Activated naive CD4-positive, alpha-beta T cell treated with anti-CD3 and anti-CD28 coated beads, Interleukin-2, amount 50 U/mL, for 24 hours (primary cell): ENCODE results near the gene SBF2.

Experiments used
- H3K27ac Mint-ChIP-seq: one replicate; pipeline ENCODE4 v1.8.0; 2021; ENCODE audit warnings: mild to moderate bottlenecking, mixed read lengths
- H3K27me3 Mint-ChIP-seq: one replicate; pipeline ENCODE4 v1.8.0; 2021; ENCODE audit warnings: mixed read lengths
- H3K36me3 Mint-ChIP-seq: one replicate; pipeline ENCODE4 v1.8.0; 2021; ENCODE audit warnings: mixed read lengths
- H3K4me1 Mint-ChIP-seq: one replicate; pipeline ENCODE4 v1.8.0; 2021; ENCODE audit warnings: mixed read lengths
- H3K4me3 Mint-ChIP-seq: one replicate; pipeline ENCODE4 v1.8.0; 2021; ENCODE audit warnings: mild to moderate bottlenecking, mixed read lengths
- H3K9me3 Mint-ChIP-seq: one replicate; pipeline ENCODE4 v1.8.0; 2021; ENCODE audit warnings: mixed read lengths

Gene SBF2

GRCh38 chr11:10211470-10211869 is 82.5 kb downstream of the SBF2 start:
- H3K27ac Mint-ChIP-seq: no peak overlapping the region
- no peaks in the 10 kb centered on the region for H3K9me3 Mint-ChIP-seq

GRCh38 chr11:10209326-10209725 is 84.7 kb downstream of the SBF2 start:
- Mint-ChIP-seq H3K36me3 (peaks cover 3% of the 10 kb centered on the region), H3K9me3 (no peaks in the 10 kb centered on the region), H3K4me3 (no peak overlapping the region), H3K4me1 (no peaks in the 10 kb centered on the region), H3K27ac (peak overlapping the region; percentile 18), H3K27me3 (no peaks in the 10 kb centered on the region)

More at GRCh38 chr11:10211470-10211869, 82.5 kb downstream of the SBF2 start:
- H3K4me3 Mint-ChIP-seq: no peak overlapping the region
- no peaks in the 10 kb centered on the region for H3K36me3 Mint-ChIP-seq
- no peaks in the 10 kb centered on the region for H3K4me1 Mint-ChIP-seq
- H3K27me3 Mint-ChIP-seq: no peaks in the 10 kb centered on the region

GRCh38 chr11:10208131-10208575 is 85.9 kb downstream of the SBF2 start:
- Mint-ChIP-seq H3K27ac (no peak overlapping the region), H3K36me3 (peaks cover 6% of the 10 kb centered on the region), H3K9me3 (peaks cover 7% of the 10 kb centered on the region), H3K27me3 (no peaks in the 10 kb centered on the region), H3K4me1 (no peaks in the 10 kb centered on the region), H3K4me3 (no peak overlapping the region)

- no peak overlapping the region for H3K27ac Mint-ChIP-seq
- peaks cover 3% of the 10 kb centered on the region for H3K4me1 Mint-ChIP-seq
- no peaks in the 10 kb centered on the region for H3K27me3 Mint-ChIP-seq
- peaks cover 12% of the 10 kb centered on the region for H3K9me3 Mint-ChIP-seq
- peaks cover 9% of the 10 kb centered on the region for H3K36me3 Mint-ChIP-seq
- no peak overlapping the region for H3K4me3 Mint-ChIP-seq
These were observed 88.1 kb downstream of the SBF2 start for GRCh38 chr11:10205928-10206327.

- H3K9me3 Mint-ChIP-seq: peaks cover 12% of the 10 kb centered on the region
- no peak overlapping the region for H3K4me3 Mint-ChIP-seq
- peaks cover 9% of the 10 kb centered on the region for H3K36me3 Mint-ChIP-seq
- H3K27ac Mint-ChIP-seq: no peak overlapping the region
- peaks cover 3% of the 10 kb centered on the region for H3K4me1 Mint-ChIP-seq
- no peaks in the 10 kb centered on the region for H3K27me3 Mint-ChIP-seq
These were observed 90.0 kb downstream of the SBF2 start for GRCh38 chr11:10204021-10204420.

- Mint-ChIP-seq H3K4me1 (peaks cover 3% of the 10 kb centered on the region), H3K27ac (no peak overlapping the region), H3K9me3 (peaks cover 12% of the 10 kb centered on the region), H3K27me3 (no peaks in the 10 kb centered on the region), H3K36me3 (peaks cover 9% of the 10 kb centered on the region), H3K4me3 (no peak overlapping the region)
These were observed 92.7 kb downstream of the SBF2 start for GRCh38 chr11:10201343-10201742.

- H3K4me1 Mint-ChIP-seq: peaks cover 2% of the 10 kb centered on the region
These were observed 96.9 kb downstream of the SBF2 start for GRCh38 chr11:10197091-10197490.

GRCh38 chr11:10192036-10192435 is 102.0 kb downstream of the SBF2 start:
- H3K27me3 Mint-ChIP-seq: no peaks in the 10 kb centered on the region
- peaks cover 1% of the 10 kb centered on the region for H3K36me3 Mint-ChIP-seq
- no peaks in the 10 kb centered on the region for H3K9me3 Mint-ChIP-seq
- no peaks in the 10 kb centered on the region for H3K4me1 Mint-ChIP-seq
- no peak overlapping the region for H3K4me3 Mint-ChIP-seq
- H3K27ac Mint-ChIP-seq: no peak overlapping the region

More at GRCh38 chr11:10197091-10197490, 96.9 kb downstream of the SBF2 start:
- no peak overlapping the region for H3K27ac Mint-ChIP-seq
- H3K36me3 Mint-ChIP-seq: peaks cover 2% of the 10 kb centered on the region
- no peaks in the 10 kb centered on the region for H3K27me3 Mint-ChIP-seq
- no peak overlapping the region for H3K4me3 Mint-ChIP-seq
- no peaks in the 10 kb centered on the region for H3K9me3 Mint-ChIP-seq

GRCh38 chr11:10181811-10182210 is 112.2 kb downstream of the SBF2 start:
- H3K36me3 Mint-ChIP-seq: peaks cover 5% of the 10 kb centered on the region
- H3K9me3 Mint-ChIP-seq: peaks cover 7% of the 10 kb centered on the region
- no peaks in the 10 kb centered on the region for H3K27me3 Mint-ChIP-seq
- H3K4me1 Mint-ChIP-seq: no peaks in the 10 kb centered on the region
- H3K4me3 Mint-ChIP-seq: no peak overlapping the region
- H3K27ac Mint-ChIP-seq: no peak overlapping the region

GRCh38 chr11:10164621-10165020 is 129.4 kb downstream of the SBF2 start:
- peaks cover 6% of the 10 kb centered on the region for H3K4me1 Mint-ChIP-seq
- H3K4me3 Mint-ChIP-seq: no peak overlapping the region
- peaks cover 1% of the 10 kb centered on the region for H3K36me3 Mint-ChIP-seq
- no peaks in the 10 kb centered on the region for H3K27me3 Mint-ChIP-seq
- no peak overlapping the region for H3K27ac Mint-ChIP-seq
- no peaks in the 10 kb centered on the region for H3K9me3 Mint-ChIP-seq

- Mint-ChIP-seq H3K4me1 (no peaks in the 10 kb centered on the region), H3K36me3 (peaks cover 9% of the 10 kb centered on the region), H3K27me3 (no peaks in the 10 kb centered on the region), H3K9me3 (peaks cover 8% of the 10 kb centered on the region), H3K27ac (no peak overlapping the region), H3K4me3 (no peak overlapping the region)
These were observed 131.8 kb downstream of the SBF2 start for GRCh38 chr11:10162222-10162621.

- peaks cover 11% of the 10 kb centered on the region for H3K36me3 Mint-ChIP-seq
- no peaks in the 10 kb centered on the region for H3K27me3 Mint-ChIP-seq
- no peak overlapping the region for H3K27ac Mint-ChIP-seq
- H3K4me3 Mint-ChIP-seq: no peak overlapping the region
- H3K4me1 Mint-ChIP-seq: no peaks in the 10 kb centered on the region
- peaks cover 8% of the 10 kb centered on the region for H3K9me3 Mint-ChIP-seq
These were observed 133.7 kb downstream of the SBF2 start for GRCh38 chr11:10160350-10160749.

- Mint-ChIP-seq H3K4me1 (no peaks in the 10 kb centered on the region), H3K36me3 (peaks cover 11% of the 10 kb centered on the region), H3K9me3 (peaks cover 8% of the 10 kb centered on the region), H3K4me3 (no peak overlapping the region), H3K27me3 (no peaks in the 10 kb centered on the region), H3K27ac (no peak overlapping the region)
These were observed 135.6 kb downstream of the SBF2 start for GRCh38 chr11:10158461-10158860.

GRCh38 chr11:10155793-10156490 is 138.1 kb downstream of the SBF2 start:
- Mint-ChIP-seq H3K27me3 (no peaks in the 10 kb centered on the region), H3K9me3 (peaks cover 8% of the 10 kb centered on the region), H3K36me3 (peaks cover 12% of the 10 kb centered on the region), H3K4me1 (no peaks in the 10 kb centered on the region), H3K4me3 (no peak overlapping the region), H3K27ac (no peak overlapping the region)

- no peaks in the 10 kb centered on the region for H3K4me1 Mint-ChIP-seq
- H3K27ac Mint-ChIP-seq: no peak overlapping the region
- H3K4me3 Mint-ChIP-seq: no peak overlapping the region
- H3K27me3 Mint-ChIP-seq: no peaks in the 10 kb centered on the region
- peaks cover 3% of the 10 kb centered on the region for H3K36me3 Mint-ChIP-seq
- H3K9me3 Mint-ChIP-seq: peaks cover 3% of the 10 kb centered on the region
These were observed 143.2 kb downstream of the SBF2 start for GRCh38 chr11:10150800-10151199.

- Mint-ChIP-seq H3K4me1 (no peaks in the 10 kb centered on the region), H3K4me3 (no peak overlapping the region), H3K27ac (no peak overlapping the region), H3K27me3 (no peaks in the 10 kb centered on the region), H3K9me3 (peaks cover 3% of the 10 kb centered on the region), H3K36me3 (peaks cover 5% of the 10 kb centered on the region)
These were observed 144.5 kb downstream of the SBF2 start for GRCh38 chr11:10149553-10149952.

GRCh38 chr11:10147195-10147594 is 146.8 kb downstream of the SBF2 start:
- H3K4me3 Mint-ChIP-seq: no peak overlapping the region
- H3K36me3 Mint-ChIP-seq: peaks cover 3% of the 10 kb centered on the region
- H3K9me3 Mint-ChIP-seq: peaks cover 3% of the 10 kb centered on the region
- no peak overlapping the region for H3K27ac Mint-ChIP-seq
- no peaks in the 10 kb centered on the region for H3K27me3 Mint-ChIP-seq
- H3K4me1 Mint-ChIP-seq: no peaks in the 10 kb centered on the region
